Stimulated activated CD4-positive, alpha-beta T cell treated with anti-CD3 and anti-CD28 coated beads, Interleukin-15, amount 100 ng/mL, for 1 hour (primary cell): ENCODE data around the gene GRHL3.

Experiments used
- DNase-seq, 2 donors: peaks; one replicate each; pipeline ENCODE4 v3.0.0-alpha.2; 2020; ENCODE audit warnings: low read depth in 1 of 2, low spot score in 1 of 2

Gene GRHL3

DNA sequence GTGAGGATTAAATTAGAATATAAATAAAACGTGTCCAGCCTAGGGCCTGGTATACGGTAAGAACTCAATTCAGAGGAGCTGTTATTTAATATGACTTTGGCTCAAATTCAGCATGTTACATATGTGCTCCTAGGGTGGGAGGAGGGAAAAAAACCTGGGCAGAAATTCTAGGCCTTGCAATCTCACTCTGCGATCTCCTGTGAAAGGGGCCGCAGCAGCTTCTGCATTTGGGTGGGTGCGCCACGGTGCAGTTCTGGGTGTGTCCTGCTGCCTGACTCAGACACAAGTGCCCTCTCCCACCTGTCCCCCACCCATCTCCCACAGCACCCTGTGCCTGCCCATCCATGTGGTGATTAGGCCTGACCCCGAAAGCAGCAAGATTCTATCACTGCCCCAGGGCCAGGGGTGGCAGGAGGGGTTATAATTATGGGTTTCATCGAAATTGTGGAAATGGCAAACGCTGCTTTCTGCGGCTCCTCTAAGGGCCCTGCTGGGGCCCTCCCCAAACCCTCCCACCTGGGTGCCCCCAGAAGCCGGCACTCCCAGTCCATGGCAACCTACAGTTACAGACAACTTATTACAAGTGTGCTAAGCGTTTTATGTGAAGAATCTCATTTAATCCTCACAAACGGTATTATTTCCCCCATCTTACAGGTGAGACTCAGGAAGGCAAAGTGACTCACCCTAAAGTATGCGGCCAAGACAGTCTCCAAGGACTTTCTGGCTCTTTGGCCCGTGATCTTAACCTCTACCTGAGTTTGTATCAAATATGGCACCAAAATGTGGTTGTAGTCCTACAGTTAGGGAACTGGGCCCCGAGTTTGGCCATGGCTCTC is 25.5 kb upstream of the GRHL3 start:
- DNase-seq, result no peak

DNA sequence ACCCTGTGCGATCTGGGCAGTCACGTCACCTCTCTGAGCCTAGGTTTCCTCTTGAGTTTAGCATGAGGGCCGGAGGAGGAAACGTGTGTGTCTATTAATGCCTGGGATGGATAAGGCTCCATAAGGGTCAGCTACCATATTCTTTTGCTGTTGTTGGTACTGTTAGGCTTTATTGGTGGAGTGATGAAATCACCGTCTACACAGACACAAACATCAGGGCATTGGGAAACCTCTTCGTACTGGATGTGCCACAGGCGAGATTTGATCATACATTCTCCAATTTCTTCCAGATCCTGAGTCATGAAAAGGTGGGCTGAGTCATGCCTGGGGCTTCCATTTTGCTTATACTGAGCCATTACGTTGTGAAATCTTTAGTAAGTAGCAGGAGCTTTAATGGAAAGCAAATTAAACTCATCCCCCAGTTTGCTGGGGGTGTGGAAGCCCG is 24.9 kb upstream of the GRHL3 start:
- no peak for DNase-seq

DNA sequence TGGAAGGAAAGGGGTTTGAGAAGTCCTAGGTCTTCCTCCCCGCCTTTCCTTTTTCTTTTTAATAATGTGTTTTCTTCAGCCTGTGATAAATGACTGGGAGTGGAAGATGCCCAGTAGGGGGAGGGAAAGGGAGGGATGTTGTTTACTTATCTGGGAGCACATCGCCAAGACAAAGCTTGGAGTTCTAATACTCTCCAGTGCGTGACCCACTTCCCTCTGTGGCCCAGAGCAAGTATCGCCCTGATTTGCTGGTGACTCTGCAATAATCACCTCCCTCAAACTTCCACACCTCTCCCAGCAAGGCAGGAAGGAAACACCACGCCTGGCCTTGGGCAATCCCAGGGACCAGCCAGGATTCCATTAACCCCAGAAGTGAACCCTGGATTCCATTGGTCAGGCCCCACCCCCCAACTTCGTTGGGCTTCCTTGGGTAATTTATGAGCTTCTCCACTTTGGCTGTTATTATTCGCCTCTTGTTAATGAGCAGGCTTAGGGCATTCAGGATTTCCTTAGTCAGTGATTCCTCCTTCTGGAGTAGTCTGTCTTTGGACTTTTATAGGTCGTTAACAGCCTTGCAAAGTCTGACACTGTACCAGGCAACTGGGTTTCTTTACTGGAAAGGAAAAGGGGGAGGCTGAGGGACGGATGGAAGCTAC is 24.3 kb upstream of the GRHL3 start:
- DNase-seq, result no peak

DNA sequence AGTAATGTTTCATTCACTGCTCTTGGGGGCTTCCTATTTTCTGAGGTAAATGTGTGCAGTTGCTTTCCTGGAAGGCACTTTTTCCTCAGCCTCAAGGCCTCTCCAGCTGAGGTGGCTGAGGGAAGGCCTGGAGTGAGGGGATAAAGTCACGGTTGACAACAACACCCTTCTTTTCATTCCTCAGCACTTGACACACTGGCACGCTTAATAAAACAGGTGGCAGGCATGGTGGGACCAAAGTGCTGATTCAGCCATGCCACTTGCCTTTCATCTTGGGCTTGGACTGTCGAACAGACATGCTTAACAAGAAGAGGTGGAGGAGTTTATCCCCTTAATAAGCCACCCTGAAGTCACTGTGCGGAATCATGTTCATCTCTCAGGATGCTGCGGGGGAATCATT is 23.6 kb upstream of the GRHL3 start:
- no peak for DNase-seq

DNA sequence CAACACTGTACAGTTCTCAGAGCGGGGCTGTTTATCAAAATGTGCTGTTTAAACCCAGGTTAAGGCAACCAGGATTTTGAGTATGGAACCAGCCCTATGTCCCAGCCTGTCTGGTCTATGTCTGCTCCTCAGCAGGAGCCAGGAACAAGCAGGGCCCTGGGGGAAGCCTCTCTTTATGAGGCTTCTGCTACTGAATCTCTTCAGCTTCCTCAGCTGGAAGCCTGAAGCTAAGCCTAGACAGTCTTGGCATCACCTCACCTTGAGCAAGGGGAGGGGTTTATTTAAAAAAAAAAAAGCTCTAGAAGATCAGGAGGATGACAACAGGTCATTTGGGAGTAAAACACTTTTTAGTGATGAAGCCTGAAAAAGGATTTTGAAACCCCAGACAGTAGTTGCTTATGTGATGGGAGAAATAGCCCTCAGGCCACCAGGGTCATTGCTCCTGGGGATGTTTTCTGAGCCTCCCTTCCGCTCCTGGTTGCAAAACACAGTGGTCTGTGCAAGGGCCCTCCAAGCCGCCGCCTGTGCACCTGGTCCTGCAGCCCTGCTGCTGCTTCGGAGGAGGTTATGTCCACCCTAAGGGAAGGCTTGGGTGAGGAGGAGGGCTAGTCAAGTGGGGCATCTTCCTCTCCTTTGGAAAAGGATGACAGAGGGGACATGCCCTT is 21.8 kb upstream of the GRHL3 start:
- DNase-seq, result no peak

DNA sequence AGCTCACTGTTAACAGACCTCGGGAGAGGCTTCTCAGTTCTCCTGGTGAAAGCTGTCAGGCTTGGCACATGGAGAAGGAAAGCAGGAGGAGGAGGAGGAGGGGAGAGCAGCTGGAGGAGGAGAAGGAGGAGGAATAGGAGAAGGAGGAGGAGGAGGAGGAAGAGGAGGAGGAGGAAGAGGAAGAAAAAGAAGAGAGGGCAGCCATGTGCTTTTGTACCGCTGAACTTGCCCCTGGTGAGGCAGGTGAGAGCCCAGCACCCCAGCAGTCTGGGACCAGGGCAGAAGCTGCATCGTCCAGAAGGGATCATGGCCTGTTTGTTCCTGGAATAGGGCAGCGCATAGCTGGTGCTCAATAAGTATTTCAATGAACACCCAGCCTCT is 21.3 kb upstream of the GRHL3 start:
- no peak for DNase-seq

DNA sequence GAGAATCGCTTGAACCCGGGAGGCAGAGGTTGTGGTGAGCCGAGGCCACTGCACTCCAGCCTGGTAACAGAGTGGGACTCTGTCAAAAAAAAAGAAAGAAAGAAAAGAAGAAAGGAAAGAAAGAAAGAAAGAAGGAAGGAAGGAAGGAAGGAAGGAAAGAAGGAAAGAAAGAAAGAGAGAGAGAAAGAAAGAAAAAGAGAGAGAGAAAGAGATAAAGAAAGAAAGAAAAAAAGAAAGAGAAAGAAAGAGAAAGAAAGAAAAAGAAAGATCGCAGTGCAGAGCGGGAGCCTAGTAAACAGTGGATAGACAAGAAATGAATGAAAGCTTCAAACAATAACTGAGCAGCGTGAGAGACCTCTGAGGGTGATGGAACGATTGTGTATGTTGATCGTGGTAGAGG is 20.6 kb upstream of the GRHL3 start:
- DNase-seq, result no peak

DNA sequence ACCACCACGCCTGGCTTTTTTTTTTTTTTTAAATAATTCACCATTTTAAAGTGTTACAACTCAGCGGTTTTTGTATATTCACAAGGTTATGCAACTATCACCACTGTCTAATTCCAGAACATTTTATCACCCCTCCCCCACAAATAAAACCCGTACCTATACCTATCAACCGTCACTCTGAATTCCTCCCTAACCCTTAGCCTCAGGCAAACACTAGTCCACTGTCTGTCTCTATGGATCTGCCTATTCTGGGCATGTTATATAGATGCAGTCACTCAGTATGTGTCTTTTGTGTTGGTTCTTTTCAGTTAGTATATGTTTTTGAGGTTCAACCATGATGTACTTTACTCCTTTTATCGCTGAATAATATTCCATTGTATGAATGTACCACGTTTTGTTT is 19.3 kb upstream of the GRHL3 start:
- no peak for DNase-seq

DNA sequence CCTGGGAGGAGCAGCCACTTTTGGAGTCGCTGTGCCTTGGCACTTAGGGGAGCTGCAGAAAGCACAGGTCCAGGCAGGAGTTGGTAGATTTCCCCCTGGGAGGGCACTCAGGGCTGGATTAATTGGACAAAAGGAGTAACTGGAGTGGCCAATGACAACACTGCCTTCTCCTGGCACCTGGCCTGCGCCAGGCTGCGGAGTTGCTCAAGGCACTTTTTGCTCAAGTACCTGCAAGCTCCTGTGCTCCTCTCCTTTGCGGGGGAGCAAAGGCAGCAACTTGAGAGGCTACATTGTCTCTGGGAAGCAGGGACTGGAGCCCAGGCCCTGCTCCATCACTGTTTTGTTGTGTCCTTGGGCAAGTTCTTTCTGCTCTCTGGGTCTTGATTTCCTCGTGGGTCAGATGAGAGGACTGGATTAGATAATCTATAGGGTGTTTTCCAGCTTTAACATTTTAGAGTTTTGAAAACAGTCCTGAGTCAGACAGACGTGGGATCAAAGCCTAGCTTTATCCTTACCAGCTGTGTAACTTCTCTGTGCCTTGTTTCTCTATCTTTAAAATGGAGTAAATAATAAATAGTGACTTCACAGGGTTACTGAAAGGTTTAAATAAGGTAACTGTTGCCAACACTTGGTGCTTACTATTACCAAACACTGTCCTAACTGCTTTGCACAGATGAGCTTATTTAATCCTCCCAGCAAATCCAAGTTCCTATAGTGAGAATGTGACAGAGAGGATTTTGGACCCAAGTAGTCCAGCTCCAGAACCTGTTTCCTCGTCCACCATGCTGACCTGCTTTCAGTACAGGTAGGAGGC is 18.0 kb upstream of the GRHL3 start:
- no peak for DNase-seq

DNA sequence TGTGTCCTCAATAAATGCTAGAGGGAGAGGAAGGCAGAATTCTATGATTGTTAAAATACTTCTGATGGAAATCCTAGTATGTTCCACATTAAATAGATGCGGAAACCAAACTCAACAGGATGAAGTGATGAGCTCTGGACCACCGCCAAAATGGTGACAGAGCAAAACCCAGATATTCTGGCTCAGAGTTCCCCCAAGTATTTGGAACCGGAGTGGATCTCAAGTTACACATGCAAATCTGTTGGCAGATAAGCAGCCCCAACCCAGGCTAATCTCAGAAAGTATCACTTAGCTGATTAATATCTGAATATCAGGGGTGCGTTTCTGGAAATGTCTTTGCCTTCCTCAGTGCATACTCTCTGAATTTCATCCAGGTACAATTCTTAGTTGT is 17.4 kb upstream of the GRHL3 start:
- no peak for DNase-seq

DNA sequence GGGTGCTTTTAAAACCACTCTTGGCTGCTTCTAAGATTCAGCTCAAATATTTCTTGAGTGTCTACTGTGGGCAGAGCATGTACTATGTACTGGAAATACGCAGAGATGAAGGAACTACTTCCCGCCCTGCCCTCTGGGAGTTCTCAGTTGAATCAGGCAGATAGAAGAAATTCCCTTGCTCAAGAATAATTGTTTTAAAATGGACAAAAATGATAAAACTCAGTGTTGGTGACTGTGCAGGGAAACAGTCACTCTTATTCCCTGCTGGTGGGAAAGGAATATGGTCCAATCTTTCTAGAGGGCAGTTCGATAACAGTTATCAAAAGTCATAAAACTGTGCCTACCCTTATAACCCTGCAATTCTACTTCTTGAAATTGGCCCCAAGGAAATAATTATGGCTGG is 16.9 kb upstream of the GRHL3 start:
- DNase-seq, result no peak

DNA sequence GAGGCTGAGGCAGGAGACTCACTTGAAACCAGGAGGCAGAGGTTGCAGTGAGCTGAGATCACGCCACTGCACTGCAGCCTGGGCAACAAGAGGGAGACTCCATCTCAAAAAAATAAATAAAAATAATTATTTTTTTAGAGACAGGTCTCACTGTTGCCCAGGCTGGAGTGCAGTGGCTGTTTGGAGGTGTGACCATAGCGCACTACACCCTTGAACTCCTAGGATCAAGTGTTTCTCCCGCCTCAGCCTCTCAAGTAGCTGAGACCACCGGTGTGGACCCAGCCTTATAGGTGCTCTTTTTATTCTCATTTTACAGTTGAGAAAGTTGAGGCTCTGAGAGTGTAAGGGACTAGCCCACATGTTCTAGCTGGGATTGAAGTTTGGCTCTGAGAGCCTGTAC is 15.6 kb upstream of the GRHL3 start:
- DNase-seq, result no peak

DNA sequence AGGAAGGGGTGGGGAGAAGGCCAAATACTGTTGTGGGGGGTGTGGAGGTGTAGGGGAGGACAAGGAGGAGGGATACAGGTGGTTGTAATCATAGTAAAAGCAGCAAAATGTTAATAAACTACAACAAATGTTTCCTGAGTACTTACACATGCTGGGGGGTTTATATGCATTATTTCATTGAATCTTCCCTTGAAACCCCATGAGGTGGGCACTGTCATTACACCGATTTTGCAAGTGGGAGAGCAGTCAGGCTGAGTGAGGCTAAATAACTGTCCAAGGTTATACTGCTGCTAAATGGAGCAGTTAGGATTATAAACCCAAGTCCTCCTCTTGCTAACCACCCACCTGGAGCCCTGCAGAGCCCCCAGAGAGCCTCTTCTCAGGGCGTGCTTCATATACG is 14.4 kb upstream of the GRHL3 start:
- no peak for DNase-seq

DNA sequence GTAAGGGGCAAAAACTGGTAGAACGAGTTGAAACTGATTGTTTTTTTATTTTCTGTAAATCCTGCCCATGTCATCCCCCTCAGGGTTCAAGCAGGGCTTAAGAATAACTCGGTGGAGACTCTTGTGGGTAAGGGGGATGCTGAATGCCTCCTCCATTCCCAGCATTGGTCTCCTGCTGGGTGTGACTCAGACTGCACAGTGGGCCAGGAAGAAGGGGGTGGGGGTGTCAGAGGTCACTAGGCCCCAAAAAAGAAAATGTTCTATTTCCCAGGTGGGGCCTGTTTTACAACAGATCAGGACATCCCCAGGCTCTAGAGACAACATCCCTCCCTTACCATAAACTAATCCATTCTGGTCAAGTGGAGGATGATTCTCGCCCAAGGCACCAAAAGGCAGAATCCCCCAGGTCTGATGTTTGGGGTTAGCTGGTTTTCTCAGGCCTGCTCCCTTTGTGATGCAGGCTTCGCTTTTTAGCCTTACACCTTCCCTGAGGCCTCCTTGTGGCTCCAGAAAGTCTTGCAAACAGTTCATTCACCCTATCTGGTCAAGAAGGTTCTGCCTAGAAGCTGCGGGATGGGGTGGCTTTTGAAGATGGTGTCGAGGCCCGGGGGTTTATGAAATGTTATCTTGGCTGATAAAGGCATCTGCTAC is 10.7 kb upstream of the GRHL3 start:
- DNase-seq, result no peak

DNA sequence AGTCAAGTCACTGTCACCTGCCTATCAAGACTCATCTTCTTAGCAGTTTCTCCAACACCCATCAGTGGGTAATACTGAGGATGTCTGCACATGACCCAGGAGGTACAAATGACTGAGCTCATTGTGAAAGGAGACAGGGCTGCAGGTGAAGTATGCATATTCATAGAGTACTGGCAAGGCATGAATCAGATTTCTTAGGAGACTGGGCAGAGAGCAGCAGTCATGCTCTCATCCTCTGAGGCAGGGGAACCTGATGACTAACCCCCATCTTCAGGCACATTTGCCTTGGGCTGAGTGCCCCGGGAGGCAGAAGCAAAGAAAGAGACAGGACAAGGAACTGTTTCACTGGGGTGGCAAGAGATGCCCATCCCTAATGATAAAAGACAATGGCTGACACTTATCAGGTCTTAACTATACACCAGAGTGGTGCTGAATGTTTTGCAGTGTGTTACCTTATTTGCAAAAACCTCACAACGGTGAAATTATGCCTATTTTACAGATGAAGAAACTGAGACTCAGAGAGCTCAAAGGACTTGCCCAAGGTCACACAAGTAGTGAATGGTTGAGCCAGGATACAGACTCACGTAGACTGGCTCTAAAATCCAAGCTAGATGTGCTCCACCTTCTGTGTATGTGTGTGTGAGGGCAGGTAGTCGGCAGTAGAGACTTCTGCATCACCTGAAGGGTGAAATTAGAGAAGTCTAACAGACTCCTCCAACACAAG is 9.2 kb upstream of the GRHL3 start:
- no peak for DNase-seq

DNA sequence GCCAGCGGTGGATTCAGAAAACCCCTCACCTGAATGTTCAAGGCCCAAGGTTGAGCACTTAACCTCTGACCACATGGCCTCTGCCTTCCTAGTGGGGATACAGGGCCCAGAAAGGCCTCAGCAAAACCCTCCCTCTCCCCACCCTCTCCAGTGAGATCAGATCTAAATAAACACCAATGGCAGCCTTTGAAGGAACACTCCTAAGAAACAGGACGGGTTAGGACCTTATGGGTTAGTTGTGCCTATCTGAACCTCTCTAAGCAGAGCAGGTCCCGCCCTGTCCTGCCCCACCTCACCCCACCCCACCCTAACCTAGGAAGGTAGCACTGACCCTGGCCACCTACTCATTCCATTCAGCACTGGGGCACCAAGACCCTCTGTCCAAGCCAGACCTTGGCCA is 7.9 kb upstream of the GRHL3 start:
- no peak for DNase-seq

DNA sequence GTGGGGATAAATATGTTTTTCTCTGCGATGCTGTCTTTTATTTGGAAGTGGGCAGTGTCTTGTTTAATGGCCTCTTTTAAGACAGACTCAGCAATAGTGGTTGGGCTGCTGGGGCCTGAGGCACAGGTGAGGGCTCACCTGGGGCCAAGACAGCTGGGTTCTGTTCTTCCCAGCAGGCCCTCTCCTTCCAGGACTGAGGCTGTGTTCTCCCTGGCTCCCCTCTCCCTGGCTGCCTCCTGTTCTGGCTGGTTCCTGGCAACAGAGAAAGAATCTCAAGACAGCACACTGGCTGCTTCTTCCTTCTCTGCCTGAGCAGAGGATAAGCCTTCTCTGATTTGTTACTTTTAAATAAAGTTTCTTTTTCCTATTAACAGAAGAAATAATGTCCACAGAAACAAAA is 7.4 kb upstream of the GRHL3 start:
- DNase-seq, result no peak

DNA sequence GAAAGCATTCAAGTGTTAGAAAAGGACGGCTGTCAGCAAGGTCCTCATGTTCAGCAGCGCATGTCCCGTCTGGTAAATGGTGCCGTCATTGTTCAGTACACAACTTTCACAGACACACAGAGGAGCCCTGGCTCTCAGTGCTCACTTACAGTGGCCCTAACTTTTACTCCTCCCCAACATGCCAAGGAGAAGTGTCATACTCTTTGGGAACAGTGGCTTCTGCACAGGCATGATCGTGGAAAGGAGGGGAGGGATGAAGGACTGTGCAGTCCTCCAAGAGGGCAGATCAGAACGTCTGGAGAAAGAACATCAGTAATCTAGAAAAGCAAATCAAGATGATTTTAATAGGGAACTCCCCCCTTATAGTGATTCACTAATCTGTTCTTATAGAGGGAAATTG is 3.8 kb upstream of the GRHL3 start:
- no peak for DNase-seq

DNA sequence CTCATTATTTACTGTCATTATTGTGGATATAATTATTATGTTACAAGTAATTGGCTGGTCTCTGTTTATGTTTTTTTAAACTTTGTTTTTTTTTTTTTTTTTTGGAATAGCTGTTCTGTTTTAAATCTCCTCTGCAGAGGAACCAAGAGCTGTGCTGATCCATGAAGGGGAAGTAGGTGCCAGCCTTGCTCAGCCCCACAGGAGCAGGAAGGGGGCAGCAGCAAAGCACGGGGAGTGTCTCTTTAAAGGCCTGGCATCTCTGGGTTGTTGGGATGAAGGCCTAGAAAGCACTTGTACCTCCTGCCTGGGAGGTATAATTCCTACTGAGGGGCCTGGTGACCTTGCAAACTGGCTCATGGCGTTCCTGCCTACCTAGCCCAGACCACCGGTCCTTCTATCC is 2.5 kb upstream of the GRHL3 start:
- DNase-seq, result no peak

DNA sequence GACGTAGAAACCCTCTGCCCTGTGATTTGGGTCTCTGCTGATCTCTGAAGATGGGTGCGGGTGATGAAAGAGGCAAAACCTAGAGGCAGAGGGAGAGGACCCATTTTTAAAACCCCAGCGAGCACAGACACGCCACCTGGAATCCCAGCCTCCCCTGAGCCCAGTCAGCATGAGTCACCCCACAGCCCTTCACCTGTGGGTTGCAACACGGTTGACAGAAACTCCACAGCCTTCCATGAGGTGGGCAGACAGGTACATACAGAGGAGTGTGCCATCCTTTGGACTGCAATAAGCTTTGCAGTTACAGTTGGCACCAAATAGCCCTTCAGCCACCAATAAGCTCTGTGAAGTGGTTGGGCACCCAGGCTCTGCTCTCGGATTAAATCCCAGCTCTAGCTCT is 2.1 kb upstream of the GRHL3 start:
- DNase-seq, result no peak
